ENCODE data around the gene ZBTB46.
"Not testable (repeated sequence)": the region's sequence is repeated elsewhere in the genome, so short reads cannot be mapped to it uniquely, and the experiment has no call there.

ZBTB46 gene

DNA sequence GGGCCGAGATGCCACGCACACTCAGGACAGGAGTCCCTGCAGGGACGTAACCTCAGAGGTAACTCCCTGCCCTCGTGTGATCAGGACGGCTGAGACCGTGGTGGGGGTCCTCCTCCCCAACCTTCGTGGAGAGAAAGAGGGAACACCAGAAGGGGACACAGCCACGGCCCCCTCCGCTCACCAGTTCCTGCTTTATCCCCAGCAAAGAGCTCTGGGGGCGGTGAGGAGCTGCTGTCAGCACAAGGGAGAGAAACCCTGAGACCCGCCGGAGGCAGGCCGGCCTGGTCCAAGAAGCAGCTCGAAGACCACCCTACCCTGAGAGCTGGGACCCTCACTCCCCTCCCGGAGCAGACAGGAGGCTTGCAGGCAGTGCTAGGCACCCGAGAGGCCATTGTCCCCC, 47.1 kb downstream of the ZBTB46 start:
- DNase-seq, result no peak

DNA sequence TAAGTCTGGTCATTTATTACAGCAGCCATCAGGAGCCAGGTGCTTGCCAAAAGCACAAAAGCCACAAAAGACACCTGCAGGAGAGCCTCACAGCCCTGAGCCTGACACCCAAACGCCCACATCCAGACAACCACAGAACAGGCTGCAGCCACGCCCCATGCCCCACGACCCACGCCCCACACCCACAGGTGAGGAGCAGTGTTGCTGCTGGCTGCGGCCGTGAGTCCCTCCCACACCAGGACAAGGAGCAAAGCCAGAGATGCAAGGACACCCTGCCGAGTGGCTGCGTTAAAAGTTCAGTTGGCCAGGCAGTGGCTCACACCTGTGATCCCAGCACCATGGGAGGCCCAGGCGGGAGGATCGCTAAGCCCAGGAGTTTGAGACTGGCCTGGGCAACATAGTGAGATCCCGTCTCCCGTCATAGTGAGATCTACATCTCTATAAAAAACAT, 48.5 kb downstream of the ZBTB46 start:
- DNase-seq, result no peak

GRCh38 chr20:63782051-63782471, 49.0 kb downstream of the ZBTB46 start:
- no peak for DNase-seq

- no peak for DNase-seq
Measured at GRCh38 chr20:63781181-63781580, 49.9 kb downstream of the ZBTB46 start.

- DNase-seq, result no peak
Measured at GRCh38 chr20:63778857-63779256, 52.2 kb downstream of the ZBTB46 start.

- no peak for DNase-seq
Measured at GRCh38 chr20:63778034-63778752, 52.9 kb downstream of the ZBTB46 start.

GRCh38 chr20:63777614-63778013, 53.5 kb downstream of the ZBTB46 start:
- DNase-seq, result no peak

GRCh38 chr20:63776875-63777274, 54.2 kb downstream of the ZBTB46 start:
- not testable (repeated sequence) for DNase-seq

GRCh38 chr20:63775096-63775978, 55.7 kb downstream of the ZBTB46 start:
- DNase-seq, result peak in 1 of 4 experiments; percentile 22

- DNase-seq, result no peak
Measured at GRCh38 chr20:63774306-63774705, 56.8 kb downstream of the ZBTB46 start.

DNA sequence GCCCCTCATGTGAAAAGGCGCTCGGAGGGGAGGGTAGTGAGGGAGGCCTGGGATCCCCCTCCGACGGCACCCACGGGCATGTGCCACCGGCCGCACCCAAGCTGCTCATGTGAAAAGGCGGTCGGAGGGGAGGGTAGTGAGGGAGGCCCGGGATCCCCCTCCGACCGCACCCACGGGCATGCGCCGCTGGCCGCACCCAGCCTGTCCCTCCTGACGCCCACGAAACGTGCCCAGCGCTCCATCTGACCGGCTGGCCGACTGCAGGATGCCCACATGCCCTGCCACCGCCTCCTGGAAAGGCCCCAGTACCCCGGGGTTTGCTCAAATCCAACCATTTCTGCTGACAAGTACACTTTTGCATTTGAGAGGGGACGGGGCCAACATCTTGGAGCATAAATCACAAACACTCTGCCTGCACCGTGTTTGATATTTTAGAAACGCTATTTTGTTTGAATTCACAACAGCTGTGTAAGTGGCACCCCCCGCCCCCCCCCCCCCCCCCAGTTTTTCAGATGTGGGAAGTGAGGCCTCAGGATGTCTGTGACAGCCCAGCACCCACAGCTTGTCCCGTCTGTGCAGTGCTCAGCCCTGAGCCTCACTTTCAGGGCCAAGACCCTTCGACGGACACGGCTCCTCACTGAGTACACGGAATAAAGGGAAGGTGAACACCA, 57.4 kb downstream of the ZBTB46 start:
- DNase-seq, result no peak

DNA sequence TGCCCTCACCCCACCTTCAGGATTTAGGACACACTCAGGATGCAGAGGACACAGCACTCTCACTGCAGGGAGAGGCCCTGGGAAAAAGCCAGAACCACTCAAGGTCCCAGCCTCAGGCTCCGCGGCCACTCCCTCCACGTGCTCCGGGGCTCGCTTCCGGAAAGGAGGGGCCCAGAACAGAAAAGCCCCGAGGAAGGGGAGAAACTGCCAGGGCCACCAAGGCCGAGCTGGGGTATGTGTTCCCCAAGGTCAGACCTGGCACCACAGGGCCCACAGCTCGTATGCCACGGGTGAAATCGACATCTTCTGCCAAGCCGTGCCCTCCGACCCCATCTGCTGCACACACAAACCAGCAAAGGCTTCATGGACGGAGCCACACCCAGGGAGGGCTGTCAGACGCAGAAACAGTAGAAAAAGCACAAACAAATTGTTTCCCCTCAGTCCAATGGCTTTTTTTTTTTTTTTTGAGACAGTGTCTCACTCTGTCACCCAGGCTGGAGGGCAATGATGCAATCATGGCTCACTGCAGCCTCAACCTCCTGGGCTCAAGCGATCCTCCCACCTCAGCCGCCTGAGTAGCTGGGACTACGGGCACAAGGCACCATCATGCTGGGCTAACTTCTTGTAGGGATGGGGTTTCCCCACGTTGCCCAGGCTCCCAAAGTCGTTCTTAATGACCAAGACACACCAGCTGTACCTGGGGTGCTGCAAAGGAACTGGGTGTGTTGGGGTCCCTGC, 58.1 kb downstream of the ZBTB46 start:
- no peak for DNase-seq

DNA sequence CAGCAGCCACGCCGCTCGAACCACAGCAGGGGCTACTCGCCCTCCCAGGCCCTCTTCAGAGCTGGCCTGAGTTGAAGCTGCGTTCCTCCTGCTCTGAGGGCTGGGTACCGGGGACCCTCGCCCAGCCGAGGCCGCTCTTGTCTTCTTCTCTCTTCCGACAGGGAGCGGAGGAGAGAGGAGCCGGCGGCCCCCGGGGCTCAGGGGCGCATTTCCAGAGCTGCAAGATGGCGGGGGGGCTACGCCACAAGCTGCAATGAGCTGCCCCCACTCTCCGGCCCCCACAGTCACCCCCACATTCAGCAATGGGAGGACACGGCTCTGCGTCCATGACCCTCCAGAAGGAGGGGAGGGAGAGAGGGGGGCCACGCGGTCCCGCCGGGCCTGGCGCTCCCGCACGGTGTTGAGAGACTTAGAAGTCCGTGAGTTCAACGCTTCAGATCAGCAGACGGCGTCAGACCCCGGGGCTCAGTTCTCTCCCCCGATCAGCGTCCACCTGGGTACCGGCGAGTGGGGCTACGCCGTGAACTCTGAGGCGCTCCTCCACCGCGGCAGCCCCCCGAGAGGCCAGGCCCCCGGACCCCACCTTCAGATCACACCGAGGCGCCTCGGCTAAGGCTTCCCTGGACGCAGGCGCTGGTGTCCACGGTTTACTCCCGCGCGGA, 59.9 kb downstream of the ZBTB46 start:
- DNase-seq, result no peak

DNA sequence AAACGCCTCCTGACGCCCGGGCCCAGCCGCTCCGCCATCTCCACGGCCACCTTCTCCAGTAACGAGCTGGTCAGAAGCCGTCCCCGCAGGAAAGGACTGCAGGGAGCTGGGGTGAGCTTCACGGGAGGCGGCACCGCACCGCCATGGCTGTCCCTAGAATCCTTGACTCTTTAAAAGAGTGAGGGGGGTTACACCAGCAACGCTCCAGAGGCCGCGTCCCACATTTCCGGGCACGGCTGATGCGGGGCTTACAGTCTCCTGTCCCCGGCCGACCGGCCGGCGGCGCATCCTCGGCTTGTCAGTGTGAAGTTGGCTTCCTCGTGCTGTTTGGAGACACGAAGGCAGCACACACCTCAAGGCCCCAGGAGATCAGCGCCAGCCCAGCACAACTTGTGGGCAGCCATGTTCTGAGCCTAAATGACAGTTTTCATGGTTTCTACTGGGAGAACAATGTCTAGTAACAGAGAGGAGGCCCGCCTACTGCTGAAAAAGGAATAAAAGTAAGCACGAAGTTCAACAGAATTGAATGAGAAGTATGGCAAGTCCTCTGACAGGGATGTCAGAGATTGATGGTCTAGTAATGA, 61.1 kb downstream of the ZBTB46 start:
- DNase-seq, result no peak

DNA sequence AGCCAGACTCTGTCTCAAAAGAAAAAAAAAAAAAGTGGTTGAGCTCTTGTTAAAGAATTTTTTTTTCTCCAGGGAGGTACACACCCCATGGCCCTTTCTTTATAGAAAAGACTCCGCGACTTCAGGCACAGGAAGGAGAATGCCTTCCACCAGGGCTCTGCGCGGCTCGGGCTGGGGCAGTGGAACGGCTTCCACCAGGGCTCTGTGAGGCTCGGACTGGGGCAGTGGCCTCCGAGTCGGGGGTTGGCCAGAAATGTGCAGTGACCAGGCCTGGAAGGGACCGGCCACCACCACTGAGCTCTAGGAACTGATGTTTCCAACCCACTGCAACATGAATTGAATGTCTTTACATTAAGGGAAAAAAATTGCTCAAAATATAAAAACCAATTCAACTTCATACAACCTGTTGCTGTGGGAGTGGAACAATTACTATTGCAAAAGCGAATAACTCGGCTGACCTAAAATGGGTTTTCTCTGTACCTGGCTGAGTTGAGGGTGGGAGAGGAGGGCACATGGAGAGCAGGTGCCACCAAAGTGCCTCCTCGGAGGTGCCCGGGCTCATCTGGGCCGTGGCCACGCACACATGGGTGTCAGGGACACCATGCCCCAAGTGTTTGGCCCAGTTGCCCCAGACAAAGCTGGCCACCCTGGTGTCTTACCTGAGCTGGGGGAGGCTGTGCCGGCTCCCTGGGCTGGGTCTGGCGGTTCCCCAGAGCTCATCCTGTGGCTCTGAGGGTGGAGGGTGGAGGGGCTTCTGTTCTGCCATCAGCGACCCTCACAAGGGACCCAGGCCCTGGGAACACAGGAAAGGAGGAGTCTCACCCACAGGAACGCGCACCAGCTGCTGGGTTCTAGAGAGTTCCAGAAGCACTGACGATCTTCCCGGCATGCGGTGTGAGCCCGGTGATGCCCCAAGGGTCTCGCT, 62.2 kb downstream of the ZBTB46 start:
- no peak for DNase-seq

- no peak for DNase-seq
Measured at GRCh38 chr20:63767886-63768285, 63.2 kb downstream of the ZBTB46 start.

DNA sequence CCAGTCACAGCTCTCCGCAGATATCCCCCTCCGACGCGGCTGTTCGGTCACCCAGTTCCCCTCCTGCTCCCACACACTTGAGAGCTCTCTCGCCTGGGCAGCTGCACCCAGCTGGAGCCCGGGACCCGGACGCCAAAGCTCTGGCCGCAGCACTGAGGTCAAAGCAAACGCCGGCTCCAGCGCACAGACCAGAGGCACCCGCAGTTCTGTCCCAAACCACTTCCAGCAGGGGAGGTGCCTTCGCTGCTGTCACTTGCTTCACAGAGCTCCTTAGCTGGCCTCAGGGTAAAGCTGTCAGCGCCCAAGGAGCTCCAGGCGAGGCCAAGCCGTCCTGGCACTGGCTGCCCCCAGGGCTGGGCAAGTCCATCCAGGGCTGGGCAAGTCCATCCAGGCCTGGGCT, 63.6 kb downstream of the ZBTB46 start:
- no peak for DNase-seq

GRCh38 chr20:63766695-63767426, 64.2 kb downstream of the ZBTB46 start:
- DNase-seq, result no peak

DNA sequence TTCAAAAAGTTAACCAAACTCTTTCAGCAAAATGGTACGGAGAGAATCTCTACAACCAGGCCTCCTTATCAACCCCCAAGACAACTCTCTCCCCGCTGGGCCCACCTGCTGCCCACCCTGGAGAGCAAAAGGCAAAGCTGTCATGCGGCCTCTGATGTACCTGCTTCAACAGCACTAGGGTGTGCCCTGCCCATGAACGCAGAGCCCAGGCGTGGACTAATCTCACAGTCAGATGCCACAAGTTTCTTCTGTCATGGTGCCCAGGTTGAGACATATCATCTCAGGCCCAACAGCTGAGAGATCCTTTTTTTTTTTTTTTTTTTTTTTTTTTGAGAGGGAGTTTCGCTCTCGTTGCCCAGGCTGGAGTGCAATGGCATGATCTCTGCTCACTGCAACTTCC, 65.2 kb downstream of the ZBTB46 start:
- no peak for DNase-seq

All from activated CD4-positive, CD25-positive, alpha-beta regulatory T cell (primary cell).